Posterior vena cava (tissue), 2 donors: Measurements from ENCODE around the gene SPACA1. TPM values are rescaled to one million over a fixed set of nuclear protein-coding genes. Genes with fewer than 3 reads are reported as not detected.

Source experiments
- DNase-seq: peaks from one replicate; pipeline ENCODE4 v3.0.0-alpha.2; 2020; ENCODE audit warnings: low spot score
- intact Hi-C, 2 donors: fragments of 100-400 bp; cut with DNase I; formaldehyde crosslinking; loops; one replicate each; pipeline versions ENCODE4 v1.14.1 to v1.14.2; 2022 to 2023
- total RNA-seq, 2 donors: library from RNA; stranded (reverse); fragmentation: NEBNext Ultra II Directional; extraction: Animal tissue kit (Norgen Biotek cat#: 25700); gene quantifications; one replicate each; pipeline ENCODE4 v1.2.1, GENCODE V29; 2021
- donor health status: DM: yes; HTN: yes; CAD: no.
- donor health status: DM: yes; HTN: yes; CAD: no.

The SPACA1 gene
- total RNA-seq, 2 donors from 2014 or later, result not detected

GRCh38 chr6:88086792-88087191 is 39.2 kb downstream of the SPACA1 start:
- DNase-seq, result no peak
- intact Hi-C loops, result no loop called here

GRCh38 chr6:88089708-88090107 is 42.1 kb downstream of the SPACA1 start:
- intact Hi-C loops, result no loop called here
- DNase-seq, result no peak

GRCh38 chr6:88105741-88106340 is 58.2 kb downstream of the SPACA1 start:
- DNase-seq, result no peak
- intact Hi-C loops, result no loop called here

- intact Hi-C loops, result no loop called here
- DNase-seq, result no peak
Observed at GRCh38 chr6:88107241-88107640, 59.6 kb downstream of the SPACA1 start.

GRCh38 chr6:88111991-88112390 is 64.3 kb downstream of the SPACA1 start:
- no peak for DNase-seq
- intact Hi-C loops, result no loop called here

GRCh38 chr6:88114838-88115237 is 67.2 kb downstream of the SPACA1 start:
- intact Hi-C loops, result no loop called here
- no peak for DNase-seq

GRCh38 chr6:88115307-88115706 is 67.7 kb downstream of the SPACA1 start:
- intact Hi-C loops, result no loop called here
- no peak for DNase-seq

- DNase-seq, result no peak
- intact Hi-C loops, result no loop called here
Observed at GRCh38 chr6:88116276-88116675, 68.6 kb downstream of the SPACA1 start.

Other genes with a start within 250 kb of the SPACA1 start
- 10 to 100 TPM; 11.1 to 21.7 TPM for gene CNR1, start 118.5 kb downstream of the SPACA1 start, total RNA-seq